Stimulated activated CD8-positive, alpha-beta memory T cell treated with anti-CD3 and anti-CD28 coated beads, Interleukin-15, amount 100 ng/mL, for 4 hours (primary cell): ENCODE results near the gene RANGAP1.
"Not testable (repeated sequence)": the region's sequence is repeated elsewhere in the genome, so short reads cannot be mapped to it uniquely, and the experiment has no call there.

Source experiments
- DNase-seq, 2 donors: peaks; one replicate each; pipeline ENCODE4 v3.0.0-alpha.2; 2020; ENCODE audit warnings: low read depth in 2 of 2

The RANGAP1 gene

GRCh38 chr22:41260871-41261270, 25.1 kb downstream of the RANGAP1 start:
- no peak for DNase-seq

GRCh38 chr22:41259756-41260155, 26.2 kb downstream of the RANGAP1 start:
- not testable (repeated sequence) for DNase-seq

GRCh38 chr22:41257696-41258095, 28.3 kb downstream of the RANGAP1 start:
- DNase-seq, result no peak

GRCh38 chr22:41256254-41257253, 29.4 kb downstream of the RANGAP1 start:
- DNase-seq, result no peak

GRCh38 chr22:41254230-41254629, 31.8 kb downstream of the RANGAP1 start:
- no peak for DNase-seq

GRCh38 chr22:41252365-41252764, 33.6 kb downstream of the RANGAP1 start:
- no peak for DNase-seq

GRCh38 chr22:41250127-41250526, 35.9 kb downstream of the RANGAP1 start:
- no peak for DNase-seq

GRCh38 chr22:41249442-41249841, 36.5 kb downstream of the RANGAP1 start:
- DNase-seq, result no peak

- no peak for DNase-seq
Measured at GRCh38 chr22:41248758-41249157, 37.2 kb downstream of the RANGAP1 start.

- DNase-seq, result no peak
Measured at GRCh38 chr22:41248314-41248713, 37.7 kb downstream of the RANGAP1 start.

- DNase-seq, result no peak
Measured at GRCh38 chr22:41247703-41248102, 38.3 kb downstream of the RANGAP1 start.

GRCh38 chr22:41245917-41246499, 40.0 kb downstream of the RANGAP1 start:
- no peak for DNase-seq

GRCh38 chr22:41243361-41243760, 42.6 kb downstream of the RANGAP1 start:
- DNase-seq, result no peak

GRCh38 chr22:41242396-41243117, 43.4 kb downstream of the RANGAP1 start:
- no peak for DNase-seq

GRCh38 chr22:41241133-41241676, 44.8 kb downstream of the RANGAP1 start:
- DNase-seq, result no peak

- no peak for DNase-seq
Measured at GRCh38 chr22:41240377-41241132, 45.4 kb downstream of the RANGAP1 start, which contains the start of gene CHADL. Gene CHADL (minus strand): TSS chr22:41240931. CDS start chr22:41240881, 50 bp downstream.

GRCh38 chr22:41239443-41240128, 46.4 kb downstream of the RANGAP1 start:
- no peak for DNase-seq

GRCh38 chr22:41238570-41239442, 47.2 kb downstream of the RANGAP1 start:
- DNase-seq, result no peak

GRCh38 chr22:41237707-41238569, 48.0 kb downstream of the RANGAP1 start:
- peak; percentile 41 to 50 for DNase-seq
